ENCODE data around the gene COX19.
"Not testable (repeated sequence)": the region's sequence is repeated elsewhere in the genome, so short reads cannot be mapped to it uniquely, and the experiment has no call there.

The COX19 gene

DNA sequence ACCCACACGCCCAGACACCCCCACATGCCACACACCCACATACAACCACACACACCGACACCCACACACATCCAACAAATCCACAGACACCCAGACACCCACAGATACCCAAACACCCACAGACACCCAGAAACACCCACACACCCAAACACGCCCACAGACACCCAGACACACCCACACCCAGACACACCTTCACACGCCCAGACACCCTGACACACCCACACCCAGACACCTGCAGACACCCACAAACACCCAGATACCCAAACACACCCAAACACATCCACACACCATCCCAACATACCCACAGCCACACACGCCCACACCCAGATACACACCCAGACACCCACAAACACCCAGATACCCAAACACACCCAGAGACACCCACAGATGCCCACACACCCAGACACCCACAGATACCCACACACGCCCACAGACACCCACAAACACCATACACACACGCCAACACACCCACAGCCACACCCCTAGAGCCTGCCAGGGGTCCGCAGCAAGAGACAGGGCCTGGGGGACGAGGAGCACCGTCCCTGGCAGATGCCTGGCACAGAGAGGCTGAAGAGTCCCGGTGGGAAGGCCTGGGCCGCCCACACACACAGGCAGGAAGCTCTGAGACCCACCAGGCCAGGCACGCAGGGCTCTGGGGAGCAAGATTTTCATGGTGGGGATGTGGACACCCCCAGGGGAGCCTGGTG, 36.1 kb upstream of the COX19 start:
- in situ Hi-C loops (cut with HindIII; ENCODE audit: low sequenced_read_pairs) = no loop called here

- in situ Hi-C loops (cut with HindIII; ENCODE audit: low sequenced_read_pairs) = no loop called here
These were observed 34.9 kb upstream of the COX19 start for GRCh38 chr7:1010226-1010625.

GRCh38 chr7:1009747-1010146, 34.4 kb upstream of the COX19 start:
- in situ Hi-C loops (cut with HindIII; ENCODE audit: low sequenced_read_pairs) = no loop called here

GRCh38 chr7:1008733-1009363, 33.5 kb upstream of the COX19 start:
- in situ Hi-C loops (cut with HindIII; ENCODE audit: low sequenced_read_pairs) = no loop called here

GRCh38 chr7:1007901-1008300, 32.6 kb upstream of the COX19 start:
- in situ Hi-C loops (cut with HindIII; ENCODE audit: low sequenced_read_pairs) = no loop called here

GRCh38 chr7:1005303-1005702, 30.0 kb upstream of the COX19 start:
- in situ Hi-C loops (cut with HindIII; ENCODE audit: low sequenced_read_pairs) = no loop called here

- in situ Hi-C loops (cut with HindIII; ENCODE audit: low sequenced_read_pairs) = no loop called here
These were observed 28.9 kb upstream of the COX19 start for GRCh38 chr7:1004018-1004852.

DNA sequence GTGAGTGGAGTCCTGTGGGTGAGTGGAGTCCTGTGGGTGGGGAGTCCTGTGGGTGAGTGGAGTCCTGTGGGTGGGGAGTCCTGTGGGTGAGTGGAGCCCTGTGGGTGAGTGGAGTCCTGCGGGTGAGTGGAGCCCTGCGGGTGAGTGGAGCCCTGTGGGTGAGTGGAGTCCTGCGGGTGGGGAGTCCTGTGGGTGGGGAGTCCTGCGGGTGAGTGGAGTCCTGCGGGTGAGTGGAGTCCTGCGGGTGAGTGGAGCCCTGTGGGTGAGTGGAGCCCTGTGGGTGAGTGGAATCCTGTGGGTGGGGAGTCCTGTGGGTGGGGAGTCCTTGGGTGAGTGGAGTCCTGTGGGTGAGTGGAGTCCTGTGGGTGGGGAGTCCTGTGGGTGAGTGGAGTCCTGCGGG, 27.1 kb upstream of the COX19 start:
- in situ Hi-C loops (cut with HindIII; ENCODE audit: low sequenced_read_pairs) = not testable (repeated sequence)

DNA sequence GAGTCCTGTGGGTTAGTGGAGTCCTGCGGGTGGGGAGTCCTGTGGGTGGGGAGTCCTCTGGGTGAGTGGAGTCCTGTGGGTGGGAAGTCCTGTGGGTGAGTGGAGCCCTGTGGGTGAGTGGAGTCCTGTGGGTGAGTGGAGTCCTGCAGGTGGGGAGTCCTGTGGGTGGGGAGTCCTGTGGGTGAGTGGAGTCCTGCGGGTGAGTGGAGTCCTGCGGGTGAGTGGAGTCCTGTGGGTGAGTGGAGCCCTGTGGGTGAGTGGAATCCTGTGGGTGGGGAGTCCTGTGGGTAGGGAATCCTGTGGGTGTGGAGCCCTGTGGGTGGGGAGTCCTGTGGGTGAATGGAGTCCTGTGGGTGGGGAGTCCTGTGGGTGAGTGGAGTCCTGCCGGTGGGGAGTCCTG, 26.7 kb upstream of the COX19 start:
- in situ Hi-C loops (cut with HindIII; ENCODE audit: low sequenced_read_pairs) = not testable (repeated sequence)

GRCh38 chr7:1001069-1001770, 25.9 kb upstream of the COX19 start:
- in situ Hi-C loops (cut with HindIII; ENCODE audit: low sequenced_read_pairs) = not testable (repeated sequence)

DNA sequence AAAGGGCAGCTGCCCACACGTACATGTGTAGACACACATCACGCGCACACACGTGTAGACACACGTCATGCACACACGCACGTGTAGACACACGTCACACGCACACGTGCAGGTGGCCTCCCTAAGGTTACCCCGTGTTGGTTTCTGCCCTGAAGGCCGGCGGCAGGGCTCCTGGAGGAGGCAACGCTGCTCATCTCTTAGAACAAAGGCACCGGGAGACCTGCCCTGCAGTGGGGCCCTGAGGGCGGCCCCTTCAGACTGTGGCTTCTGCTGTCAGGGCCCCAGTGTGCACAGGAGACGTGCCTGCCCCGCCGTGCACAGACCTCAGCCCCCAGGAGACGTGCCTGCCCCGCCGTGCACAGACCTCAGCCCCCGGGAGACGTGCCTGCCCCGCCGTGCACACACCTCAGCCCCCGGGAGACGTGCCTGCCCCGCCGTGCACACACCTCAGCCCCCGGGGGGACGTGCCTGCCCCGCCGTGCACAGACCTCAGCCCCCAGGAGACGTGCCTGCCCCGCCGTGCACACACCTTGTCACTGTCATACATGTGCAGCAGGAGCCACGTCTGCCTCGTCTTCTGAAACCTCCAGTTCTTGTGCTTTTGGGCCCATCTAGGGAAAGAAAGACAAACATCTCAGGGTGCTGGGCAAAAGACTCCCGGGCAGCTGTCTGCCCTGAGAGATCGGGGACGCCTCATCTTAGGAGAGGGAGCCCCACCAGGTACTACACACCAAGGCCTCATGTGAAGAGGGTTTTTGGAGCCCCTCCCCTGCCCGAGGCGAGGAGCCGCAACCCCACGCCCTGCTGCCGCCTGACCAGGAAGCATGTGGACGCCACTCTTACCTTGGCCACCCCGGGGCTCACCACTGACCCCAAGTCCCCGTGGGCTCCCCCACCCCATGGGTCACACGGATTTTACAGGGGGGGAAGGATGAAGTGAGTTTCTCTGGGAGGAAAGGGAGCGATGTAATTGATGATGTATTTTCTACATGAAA, 24.9 kb upstream of the COX19 start:
- in situ Hi-C loops (cut with HindIII; ENCODE audit: low sequenced_read_pairs) = no loop called here

DNA sequence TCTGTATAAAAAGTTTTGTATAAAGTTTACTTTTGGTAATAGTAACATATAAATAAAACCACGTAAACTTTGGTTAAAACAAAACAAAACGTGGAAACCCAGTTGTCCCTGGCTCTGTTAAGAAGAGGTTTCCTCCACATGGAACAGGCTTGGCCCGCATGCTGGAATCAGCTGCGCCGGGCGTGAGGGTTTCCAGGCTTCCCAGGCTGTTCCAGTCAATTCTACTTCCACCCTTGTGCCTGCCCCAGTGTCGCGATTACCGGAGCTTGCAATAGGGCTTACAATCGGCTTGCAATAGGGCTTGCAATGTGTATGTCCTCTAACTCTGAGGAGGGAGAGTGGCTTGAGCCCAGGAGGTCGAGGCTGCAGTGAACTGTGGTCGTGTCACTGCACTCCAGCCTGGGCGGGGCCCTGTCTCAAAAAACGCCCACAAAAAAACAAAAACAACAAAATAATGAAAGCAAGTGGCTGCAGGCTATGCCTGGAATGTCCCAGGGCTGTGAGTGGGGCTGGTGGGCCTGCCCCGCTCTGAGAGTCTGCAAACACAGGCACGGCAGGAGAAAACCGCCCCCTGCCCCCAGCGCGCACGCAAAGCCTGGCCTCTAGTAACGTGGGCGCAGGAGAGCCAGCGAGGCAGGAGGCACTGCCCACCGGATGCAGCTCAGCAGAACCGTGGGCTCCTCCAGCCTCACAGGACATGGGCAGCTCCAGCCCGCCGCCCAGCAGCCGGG, 24.0 kb upstream of the COX19 start:
- in situ Hi-C loops (cut with HindIII; ENCODE audit: low sequenced_read_pairs) = no loop called here

DNA sequence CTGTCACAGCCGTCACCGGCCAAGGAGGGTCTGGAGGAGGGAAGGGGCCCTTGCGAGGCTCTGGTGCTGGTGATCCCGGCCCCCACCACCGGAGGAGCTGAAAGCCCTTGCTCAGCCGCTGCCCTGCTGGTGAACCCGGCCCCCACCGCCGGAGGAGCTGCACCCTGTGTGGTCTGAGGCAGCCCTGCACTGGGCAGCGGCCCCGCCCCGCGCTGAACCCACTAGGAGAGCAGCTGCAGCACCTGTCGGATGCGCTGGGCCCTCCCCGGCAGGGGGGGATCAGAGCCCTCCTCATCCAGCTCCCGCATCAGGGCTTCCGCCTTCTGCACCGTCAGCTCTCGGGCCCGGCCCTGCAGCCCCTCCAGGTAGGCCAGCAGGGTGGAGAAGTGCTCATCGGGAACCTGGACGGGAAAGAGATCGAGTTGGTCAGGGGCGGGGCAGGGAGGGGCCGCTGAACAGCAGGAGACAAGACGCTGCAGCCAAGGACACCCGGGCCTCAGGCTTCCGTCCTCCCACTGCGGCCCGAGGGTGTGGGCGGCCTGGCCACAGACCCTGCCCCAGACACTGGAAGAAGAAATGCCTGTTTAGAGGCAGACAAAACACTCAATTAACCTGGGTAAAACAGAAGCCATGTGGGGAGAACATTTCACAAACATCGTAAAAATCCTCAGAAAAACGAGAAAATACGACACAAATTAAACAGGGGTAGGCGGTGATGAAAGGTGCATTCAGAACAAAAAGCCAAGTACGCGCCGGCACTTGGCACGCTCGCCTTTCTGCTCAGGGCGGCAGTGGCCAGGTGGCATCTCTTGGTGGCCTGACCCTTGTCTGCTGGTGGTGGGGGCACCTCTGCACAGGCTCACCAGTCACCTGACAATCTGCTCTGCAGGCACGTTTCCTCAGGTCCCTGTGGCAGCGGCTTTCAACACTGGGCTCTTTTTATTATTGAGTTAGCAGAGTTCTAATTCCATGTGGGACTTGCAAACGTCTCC, 22.4 kb upstream of the COX19 start:
- in situ Hi-C loops (cut with HindIII; ENCODE audit: low sequenced_read_pairs) = no loop called here

DNA sequence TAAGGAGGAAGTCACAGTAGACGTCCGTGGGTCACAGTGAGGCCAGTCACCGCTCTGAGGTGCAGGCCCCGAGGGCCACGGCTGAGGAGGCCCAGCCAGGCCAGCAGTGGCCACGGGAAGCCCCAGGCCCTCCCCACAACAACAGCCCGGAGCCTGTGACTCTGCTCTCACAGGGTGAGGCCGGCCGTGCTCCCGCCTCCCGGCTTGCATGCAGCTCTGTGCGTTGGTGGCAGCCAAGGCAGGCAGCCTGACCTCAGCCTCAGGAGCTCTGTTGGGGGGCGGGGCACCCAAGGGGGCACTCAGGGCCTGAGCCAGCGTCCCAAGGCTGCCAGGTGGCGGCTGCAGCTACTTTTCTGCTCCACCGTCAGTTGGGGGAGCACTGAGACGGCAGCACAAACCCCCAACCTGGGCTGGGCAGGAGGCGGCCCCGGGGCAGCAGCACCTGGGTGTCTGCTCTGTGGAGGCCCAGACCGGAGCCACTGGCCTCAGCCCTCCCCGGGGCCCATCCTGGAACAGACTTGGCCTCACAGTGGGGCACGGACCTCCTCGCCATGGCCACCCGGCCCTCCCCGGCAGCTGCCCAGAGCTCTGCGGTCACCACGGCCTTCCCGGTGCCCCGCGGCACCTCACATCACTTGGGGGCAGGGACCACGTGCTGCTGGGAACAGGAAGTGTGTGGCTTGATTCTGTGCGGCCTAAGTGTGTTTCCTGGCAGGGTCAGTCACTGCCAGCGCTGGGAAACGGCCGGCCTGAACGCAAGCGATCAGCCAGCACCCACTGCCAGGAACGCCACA, 20.9 kb upstream of the COX19 start:
- in situ Hi-C loops (cut with HindIII; ENCODE audit: low sequenced_read_pairs) = no loop called here

DNA sequence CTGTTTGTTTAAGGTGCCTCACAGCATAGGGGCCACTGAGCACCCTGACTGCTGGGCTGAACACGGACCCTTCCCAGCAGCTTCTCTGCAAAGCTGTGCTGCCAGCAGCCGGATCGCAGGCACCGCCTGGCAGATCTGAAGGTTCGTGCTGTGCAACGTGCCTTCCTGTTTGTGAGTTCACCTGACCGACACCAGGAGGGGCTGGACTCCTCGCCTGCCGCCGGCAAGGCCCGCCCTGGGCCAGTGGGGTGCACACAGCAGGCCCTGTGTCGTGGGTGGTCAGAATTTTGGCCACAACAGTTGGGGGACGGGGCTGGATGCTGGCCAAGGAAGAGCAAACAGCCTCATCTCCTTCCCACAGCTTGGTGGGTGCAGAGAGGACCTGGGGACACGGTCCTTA, 20.2 kb upstream of the COX19 start:
- in situ Hi-C loops (cut with HindIII; ENCODE audit: low sequenced_read_pairs) = no loop called here

- in situ Hi-C loops (cut with HindIII; ENCODE audit: low sequenced_read_pairs) = no loop called here
These were observed 19.4 kb upstream of the COX19 start for GRCh38 chr7:994592-995308.

Data from endothelial cell of hepatic sinusoid (primary cell).